Hematopoietic multipotent progenitor cell treated with erythropoietin and hydrocortisone succinate and interleukin-3 and kit ligand, for 8 days (in vitro differentiated cells): ENCODE results near the gene SEL1L.
"Not testable (repeated sequence)": the region's sequence is repeated elsewhere in the genome, so short reads cannot be mapped to it uniquely, and the experiment has no call there.

Experiments used
- DNase-seq: peaks from one replicate; pipeline ENCODE4 v3.0.0-alpha.2; 2015

Gene SEL1L

GRCh38 chr14:81440041-81440440 lies 93.6 kb downstream of the SEL1L start:
- DNase-seq, result no peak

DNA sequence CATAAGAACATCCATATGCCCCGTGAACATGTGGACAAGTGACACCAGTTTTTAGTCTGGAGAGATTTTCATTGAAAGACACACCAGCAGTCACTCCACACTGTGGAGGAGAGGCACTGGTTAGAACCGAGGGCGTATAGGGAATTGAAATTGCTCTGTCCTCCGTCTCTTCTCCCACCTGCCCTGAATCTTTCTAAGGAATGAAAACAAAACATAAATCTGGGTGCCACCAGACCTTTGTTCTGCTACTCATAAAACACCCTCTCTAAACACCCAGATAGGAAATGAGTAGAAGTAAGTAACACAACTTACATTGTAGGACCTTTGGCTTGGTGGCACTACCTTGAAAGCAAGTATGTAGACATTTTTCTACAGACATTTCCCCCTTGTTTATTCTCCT lies 96.4 kb downstream of the SEL1L start:
- DNase-seq, result no peak

- DNase-seq, result peak; percentile 81
Measured at GRCh38 chr14:81436296-81437138, 97.1 kb downstream of the SEL1L start.

- DNase-seq, result peak; percentile 80
Measured at GRCh38 chr14:81435391-81436295, 98.0 kb downstream of the SEL1L start.

GRCh38 chr14:81435048-81435390 lies 98.6 kb downstream of the SEL1L start:
- no peak for DNase-seq

GRCh38 chr14:81434230-81434629 lies 99.4 kb downstream of the SEL1L start:
- DNase-seq, result peak; percentile 83

- no peak for DNase-seq
Measured at GRCh38 chr14:81433378-81433777, 100.3 kb downstream of the SEL1L start.

- DNase-seq, result peak; percentile 88
Measured at GRCh38 chr14:81432219-81432661, 101.4 kb downstream of the SEL1L start.

- peak; percentile 28 for DNase-seq
Measured at GRCh38 chr14:81430235-81430634, 103.4 kb downstream of the SEL1L start.

- DNase-seq, result not testable (repeated sequence)
Measured at GRCh38 chr14:81429749-81430148, 103.9 kb downstream of the SEL1L start.

- DNase-seq, result no peak
Measured at GRCh38 chr14:81429028-81429427, 104.6 kb downstream of the SEL1L start.

DNA sequence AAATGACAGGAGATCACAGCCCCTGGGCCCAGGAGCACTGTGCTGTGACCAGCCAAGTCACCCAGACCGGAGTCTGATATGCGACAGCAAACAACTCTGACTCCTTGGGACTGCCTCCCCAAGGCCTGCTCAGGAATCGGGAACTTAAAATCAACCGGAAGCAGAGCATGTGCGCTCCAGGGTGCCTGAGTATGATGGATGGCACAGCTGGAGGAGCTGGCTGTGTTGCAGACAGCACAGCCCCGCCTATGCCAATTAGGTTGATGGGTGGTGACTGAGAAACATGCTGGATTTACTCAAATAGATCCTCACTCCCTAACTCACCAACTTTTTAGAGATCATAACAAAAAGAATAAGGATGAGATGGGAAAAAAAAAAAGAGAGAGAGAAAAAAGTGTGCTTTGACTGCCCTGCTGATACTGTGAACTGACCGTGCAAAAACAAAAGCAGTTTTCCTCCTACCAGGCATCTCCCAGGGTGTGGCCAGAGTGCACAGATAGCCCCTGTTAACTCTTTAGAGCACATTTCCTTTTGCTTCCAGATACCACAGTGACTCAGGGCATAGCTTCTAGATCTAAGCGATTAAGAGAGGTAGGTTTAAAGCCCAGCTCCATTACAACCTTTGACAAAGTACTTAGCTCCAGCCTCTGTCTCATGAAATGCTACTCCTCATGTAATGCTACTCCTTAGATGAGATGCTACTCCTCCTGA lies 106.2 kb downstream of the SEL1L start:
- DNase-seq, result peak; percentile 92

DNA sequence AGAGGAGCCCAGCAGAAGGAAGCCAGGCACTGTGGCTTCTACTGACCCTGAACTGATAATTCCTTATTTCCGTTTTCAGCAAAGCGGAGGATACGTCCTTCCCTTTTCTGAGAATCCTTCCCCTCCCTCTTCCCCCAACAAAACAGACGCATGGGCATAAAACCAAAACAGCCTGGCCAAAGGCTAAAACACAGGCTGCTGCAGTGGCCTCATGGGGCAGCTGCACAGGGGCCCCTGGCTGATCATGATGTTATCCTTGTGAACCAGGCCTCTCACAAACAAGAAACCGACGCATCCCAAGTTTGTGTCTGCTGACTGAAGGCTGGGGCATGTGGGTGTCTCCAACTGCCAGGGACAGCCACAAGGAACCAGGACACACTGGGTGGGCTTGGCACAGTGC lies 110.1 kb downstream of the SEL1L start:
- peak; percentile 96 for DNase-seq
